Spleen (tissue), 7 donors: ENCODE data around the gene ATP7B.

Experiments used
- CTCF ChIP-seq, 11 experiments: fragments of 200-600 bp in 7 of 11; fragments of 450-650 bp in 4 of 11; sonication (generic) in 4 of 11; IDR thresholded peaks in 8 of 11; conservative IDR thresholded peaks in 3 of 11; 1 replicate in 7 of 11; 2 replicates in 4 of 11; pipeline versions ENCODE4 v1.4.0 to v1.8.0; 2016 to 2021; ENCODE audit warnings: antibody characterized with exemption in 11 of 11, inconsistent platforms in 4 of 11, mild to moderate bottlenecking in 1 of 11
- POLR2A ChIP-seq, 3 donors: fragments of 450-650 bp; IDR thresholded peaks; one replicate each; pipeline ENCODE4 v1.5.1; 2017; ENCODE audit warnings: antibody characterized with exemption in 3 of 3, mild to moderate bottlenecking in 1 of 3
- donor health status: DM: no; HTN: no; CAD: no; lungs with moderate emphysema.
- donor health status: DM: no; HTN: no; CAD: no.
- donor health status: DM: no; HTN: no; CAD: no.

- TF ChIP-seq CTCF (IDR thresholded peaks at IDR 0.05 in 8 of 11, conservative IDR thresholded peaks at IDR 0.05 in 3 of 11), result no peak
- TF ChIP-seq POLR2A (IDR thresholded peaks at IDR 0.05), result no peak
Observed at GRCh38 chr13:51976890-51977289, 34.4 kb downstream of the ATP7B start.
